HG03520 (cell line): ENCODE data around the gene TENT5A.
"Not testable (repeated sequence)": the region's sequence is repeated elsewhere in the genome, so short reads cannot be mapped to it uniquely, and the experiment has no call there.

Source experiments
- ATAC-seq: cut with Tn5 transposase; IDR thresholded peaks from one replicate; pipeline ENCODE4 v1.9.1; 2021; ENCODE audit warnings: mild to moderate bottlenecking, moderate library complexity; ENCODE audit not compliant: unreplicated experiment

The TENT5A gene

DNA sequence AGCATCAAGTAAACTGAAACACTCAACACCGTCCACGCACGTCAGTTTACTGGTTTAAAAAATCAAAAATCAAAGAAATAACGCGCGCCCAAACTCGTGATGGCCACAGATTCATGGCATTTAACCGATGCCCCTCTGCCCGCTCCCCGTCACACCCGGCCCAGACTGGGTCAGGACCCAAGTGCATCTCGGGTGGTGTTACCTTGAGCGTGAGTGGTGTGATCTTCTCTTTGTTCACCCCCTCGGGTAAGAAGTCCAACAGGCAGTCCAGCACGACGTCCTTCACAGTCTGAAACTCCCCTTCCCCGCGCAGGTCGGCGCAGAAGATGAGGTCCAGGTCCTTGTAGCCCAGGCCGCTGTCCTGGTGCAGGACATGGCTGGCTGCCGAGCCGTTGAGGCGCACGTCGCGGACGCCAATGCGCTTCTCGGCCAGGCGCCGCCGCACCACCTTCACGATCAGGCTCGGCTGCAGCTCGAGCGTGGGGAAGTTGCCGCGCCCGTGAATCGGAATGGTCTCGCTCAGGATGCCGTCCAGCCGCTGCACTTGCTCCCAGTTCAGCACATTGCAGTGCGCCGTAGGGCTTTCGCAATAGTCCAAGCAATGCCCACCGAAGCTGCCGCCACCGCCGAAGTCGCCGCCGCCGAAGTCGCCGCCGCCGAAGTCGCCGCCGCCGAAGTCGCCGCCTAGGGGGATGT, 945 bp downstream of the TENT5A start:
- no peak for ATAC-seq

DNA sequence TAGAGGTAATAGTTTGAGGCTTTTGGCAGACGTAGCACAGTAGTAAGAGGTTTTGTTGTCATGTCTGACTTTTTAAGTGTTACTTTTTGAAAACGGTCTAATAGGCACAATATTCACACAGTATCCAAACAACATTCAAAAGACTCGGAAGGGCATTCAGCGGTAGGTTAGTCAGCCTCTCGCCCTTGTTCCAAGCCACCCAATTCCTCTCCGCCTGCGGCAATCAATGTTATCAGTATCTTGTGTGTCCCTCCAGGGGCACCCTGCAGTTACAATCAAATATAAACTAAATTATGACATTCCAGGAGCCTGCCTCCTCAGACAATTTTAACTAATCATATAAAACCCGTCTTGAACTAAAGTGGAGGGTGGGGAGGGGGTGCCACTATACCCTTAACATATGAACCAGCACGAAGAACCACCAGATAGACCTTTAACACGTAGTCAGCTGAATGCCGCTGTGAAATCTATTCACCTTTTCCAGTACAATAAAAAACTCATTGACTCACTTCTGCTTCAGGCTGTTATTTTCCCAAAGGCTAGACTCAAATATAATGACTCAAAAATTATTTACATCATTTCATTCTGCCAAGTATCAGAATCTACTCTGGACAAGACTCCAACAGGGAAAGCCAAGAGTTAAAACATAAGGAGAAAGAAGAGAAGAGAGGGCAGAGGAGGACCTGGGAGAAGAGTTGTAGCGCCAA, 1.6 kb downstream of the TENT5A start:
- no peak for ATAC-seq

DNA sequence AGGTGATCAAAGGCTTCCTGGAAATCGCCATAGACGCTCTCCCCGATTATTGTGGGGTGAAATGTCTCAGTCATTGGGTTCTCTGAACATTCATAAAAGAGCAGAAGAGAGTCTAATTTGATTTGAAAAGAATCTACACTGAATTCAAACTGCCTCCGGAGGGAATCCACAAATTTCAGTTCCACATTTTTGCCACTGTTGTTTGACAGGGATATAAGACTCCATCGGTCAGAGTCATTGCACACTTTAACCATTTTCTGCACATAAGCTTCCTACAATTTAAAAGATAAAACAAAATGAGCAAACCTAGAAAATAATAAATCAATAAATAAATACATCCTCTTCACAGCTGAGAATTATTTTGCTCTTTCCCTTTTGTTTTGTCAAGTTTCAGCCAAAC, 2.3 kb downstream of the TENT5A start:
- ATAC-seq = no peak

DNA sequence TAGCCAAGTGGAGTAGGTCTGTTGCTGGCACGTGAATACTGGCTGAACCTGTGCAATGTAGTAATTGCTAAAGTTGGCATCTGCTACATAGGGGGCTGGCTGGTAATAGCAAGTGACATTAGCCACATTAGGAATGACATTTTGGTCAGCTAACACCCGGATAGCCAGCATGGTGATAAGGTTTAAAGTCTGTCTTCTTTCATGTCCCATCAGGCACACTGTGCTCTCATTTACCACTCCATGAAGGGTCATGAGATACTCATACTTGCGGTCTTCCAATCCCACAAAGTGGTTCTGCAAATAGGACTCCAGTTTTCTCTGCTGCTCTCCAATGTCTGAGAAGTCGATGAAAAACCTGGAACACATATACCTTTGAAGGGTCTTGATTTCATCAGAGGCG, 2.8 kb downstream of the TENT5A start:
- no peak for ATAC-seq

DNA sequence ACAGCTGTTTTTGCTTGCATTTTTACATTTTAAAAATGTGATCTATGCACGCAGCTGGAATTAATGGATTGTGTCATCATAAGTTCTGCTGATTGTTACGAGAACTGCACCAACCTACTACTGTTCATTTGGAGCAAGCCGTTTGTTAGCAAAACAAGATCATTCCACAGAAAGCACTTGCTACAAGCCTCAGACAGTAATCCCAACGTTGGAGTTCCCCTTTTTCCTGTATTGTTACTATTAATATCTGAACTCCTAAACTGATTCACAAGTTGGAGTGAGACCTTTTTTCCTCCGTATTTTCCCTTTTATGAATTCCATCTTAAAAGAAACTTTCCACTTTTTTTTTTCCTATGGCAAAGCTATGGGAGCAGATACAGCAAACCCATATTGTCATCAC, 3.5 kb downstream of the TENT5A start:
- no peak for ATAC-seq

DNA sequence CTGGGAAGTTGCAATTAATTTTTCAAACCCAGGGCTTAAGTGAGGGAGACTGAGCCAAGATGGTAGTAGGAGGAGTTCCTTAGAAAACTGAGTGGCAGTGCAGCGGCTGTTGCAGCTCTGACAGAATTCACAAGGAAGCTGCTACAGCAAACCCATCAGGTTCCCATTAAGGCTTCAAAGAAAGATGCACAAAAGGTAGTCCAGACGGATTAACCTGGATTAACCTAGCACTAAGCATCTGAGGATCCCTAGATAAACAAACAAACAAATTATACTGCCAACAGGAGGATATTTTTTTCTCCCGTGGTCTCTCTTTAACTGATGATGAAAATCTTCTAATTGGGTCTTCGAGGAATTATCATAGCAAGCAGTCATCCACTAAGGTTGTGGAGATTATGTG, 5.2 kb downstream of the TENT5A start:
- ATAC-seq = no peak

DNA sequence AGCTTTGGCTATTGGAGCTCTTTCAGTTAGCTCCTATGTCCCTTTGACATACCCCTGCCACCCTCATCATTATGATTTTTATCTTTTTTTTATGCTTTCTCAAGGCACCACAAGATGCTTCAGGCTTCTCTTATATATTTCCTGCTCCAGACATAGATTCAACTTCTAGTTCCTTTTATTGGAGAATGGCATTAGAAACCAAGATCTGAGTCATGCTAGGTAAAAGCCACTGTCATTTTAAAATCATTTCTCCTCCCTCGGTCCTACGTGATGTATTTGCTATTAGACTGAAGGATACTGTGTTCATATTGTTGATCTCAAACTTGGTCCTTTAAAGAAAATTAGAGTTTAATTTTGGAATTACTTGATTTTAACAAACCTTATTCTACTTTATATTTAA, 8.3 kb downstream of the TENT5A start:
- ATAC-seq = no peak

DNA sequence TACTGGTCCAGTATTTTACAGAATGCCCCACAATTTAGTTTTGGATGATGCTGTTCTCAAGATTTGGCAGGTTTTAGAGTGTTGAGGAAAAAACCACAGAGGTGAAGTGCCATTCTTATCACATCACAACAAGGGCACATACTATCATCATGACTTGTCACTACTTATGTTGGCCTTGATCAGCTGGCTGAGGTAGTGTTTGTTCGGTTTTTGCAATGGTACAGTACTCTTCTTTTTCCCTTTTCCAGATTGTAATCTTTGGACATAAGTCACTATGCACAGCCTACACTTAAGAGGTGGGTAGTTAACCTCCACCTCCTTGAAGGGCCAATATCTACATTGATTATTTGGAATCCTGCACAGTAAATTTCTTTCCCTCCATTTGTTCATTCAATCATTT, 8.8 kb downstream of the TENT5A start:
- ATAC-seq = no peak

DNA sequence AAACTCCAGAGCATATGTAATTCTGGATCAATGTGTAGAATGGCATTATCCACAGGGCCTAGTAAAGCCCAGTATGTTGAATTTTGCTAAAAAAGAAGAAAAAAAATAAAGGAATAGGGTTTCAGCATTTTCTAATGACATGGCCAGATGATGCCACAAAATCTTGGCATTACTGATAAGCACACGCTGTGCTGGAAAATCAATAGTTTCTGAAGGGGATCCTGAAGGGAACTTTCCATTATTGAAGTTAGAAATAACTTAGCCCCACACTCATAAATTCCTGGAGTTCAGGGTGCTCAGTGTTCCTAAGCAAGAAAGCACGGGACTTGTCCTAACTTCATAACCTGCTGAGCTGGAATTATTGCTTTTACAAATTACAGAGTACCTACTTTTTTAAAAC, 10.8 kb downstream of the TENT5A start:
- no peak for ATAC-seq

DNA sequence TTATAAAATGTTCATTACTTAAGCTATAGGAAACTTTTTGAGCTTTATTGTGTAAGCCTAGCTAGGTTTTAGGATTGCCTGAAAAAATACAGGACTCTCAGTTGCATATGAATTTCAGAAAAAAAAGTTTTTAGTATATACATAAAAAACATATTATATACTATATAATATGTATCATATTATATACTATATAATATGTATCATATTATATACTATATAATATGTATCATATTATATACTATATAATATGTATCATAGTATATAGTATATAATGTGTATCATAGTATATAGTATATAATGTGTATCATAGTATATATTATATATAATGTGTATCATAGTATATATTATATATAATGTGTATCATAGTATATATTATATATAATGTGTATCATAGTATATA, 11.9 kb downstream of the TENT5A start:
- ATAC-seq = not testable (repeated sequence)

DNA sequence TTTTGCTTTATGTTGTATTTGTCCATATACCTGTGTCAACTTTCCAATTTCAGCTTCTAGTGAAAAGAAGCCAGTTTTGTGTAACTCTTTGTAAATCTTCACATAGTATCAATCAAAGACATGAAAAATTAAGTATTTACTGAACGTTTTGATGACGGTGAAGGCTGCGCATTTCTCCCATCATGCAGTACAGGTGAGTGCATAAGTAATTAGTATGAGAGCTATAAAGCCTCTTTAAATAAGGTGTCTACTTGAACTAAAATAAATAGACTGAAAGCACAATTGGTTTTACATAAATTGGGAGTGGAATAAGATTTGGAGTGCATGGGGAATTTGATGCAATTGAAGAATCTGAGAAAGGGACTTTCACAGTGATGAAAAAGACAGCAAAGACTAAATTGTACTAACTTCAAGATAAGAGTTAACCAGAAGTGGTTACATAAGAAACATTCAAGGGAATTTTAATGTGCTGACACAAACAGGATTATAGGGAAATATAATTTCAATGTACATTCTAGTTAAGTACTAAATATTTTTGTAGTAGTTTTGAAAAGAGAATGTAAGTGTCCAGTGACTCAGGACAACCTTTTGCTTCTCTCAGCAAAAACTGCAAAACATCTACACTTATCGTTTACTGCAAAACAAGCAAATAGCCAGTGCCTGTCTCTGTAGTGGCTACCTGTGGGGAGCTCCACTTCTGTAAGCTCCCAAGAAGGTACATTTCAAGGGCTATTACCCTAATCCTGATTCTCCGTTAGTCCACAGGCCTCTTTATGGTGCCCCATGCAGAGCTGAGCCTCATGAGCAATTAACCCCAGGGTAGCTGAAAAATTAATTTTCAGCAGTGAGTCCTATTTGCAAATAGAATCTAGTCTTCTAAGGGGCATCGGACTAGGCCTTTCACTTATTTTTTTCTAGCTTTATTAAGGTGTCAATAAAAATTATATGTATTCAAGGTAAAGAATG, 13.0 kb downstream of the TENT5A start:
- ATAC-seq = no peak

DNA sequence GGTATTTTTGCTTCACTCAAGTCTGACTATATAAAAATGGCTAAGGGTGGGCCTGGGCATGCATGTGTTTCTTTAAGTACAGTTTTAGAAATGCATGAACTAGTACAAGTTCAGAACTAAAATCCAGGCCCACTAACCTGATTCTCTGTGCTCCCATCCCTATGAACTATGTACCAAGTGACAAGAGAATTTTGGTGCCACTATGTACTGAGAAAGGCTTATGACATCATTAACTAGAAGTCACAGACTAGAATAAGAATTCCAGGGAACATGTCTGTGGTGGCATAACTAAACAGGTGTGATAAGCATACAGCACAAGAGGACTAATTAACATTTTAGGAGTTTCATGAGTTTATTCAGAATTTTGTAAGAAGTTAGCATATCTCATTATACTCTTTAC, 16.1 kb downstream of the TENT5A start:
- no peak for ATAC-seq

DNA sequence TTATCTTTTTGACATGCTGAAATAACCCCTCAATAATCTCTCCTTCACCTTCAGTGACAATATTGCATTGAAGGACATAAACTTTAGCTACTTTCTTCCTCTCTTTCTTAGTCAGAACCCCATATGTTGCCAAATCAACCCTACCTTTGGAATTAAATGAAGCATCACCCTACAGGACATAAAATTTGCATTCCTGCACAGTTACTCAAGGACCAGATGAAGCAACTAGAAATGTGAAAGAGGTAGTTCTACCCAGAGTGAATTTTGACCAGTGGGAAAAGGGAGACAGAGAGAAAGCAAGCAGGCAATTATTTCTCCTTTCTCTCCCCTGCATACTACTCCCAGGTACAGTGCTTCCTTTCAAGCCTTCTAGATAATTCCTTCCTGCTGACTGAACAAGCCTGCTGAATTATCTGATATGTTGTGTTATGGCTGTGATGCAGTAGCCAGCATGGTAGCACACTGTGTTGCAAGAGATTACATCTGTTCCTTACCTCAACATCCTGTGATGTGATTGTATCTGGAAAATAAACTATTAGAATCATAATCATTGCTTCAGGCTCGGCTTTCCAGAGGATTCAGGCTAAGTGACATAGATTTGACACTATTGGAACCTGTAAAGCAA, 16.6 kb downstream of the TENT5A start:
- no peak for ATAC-seq

DNA sequence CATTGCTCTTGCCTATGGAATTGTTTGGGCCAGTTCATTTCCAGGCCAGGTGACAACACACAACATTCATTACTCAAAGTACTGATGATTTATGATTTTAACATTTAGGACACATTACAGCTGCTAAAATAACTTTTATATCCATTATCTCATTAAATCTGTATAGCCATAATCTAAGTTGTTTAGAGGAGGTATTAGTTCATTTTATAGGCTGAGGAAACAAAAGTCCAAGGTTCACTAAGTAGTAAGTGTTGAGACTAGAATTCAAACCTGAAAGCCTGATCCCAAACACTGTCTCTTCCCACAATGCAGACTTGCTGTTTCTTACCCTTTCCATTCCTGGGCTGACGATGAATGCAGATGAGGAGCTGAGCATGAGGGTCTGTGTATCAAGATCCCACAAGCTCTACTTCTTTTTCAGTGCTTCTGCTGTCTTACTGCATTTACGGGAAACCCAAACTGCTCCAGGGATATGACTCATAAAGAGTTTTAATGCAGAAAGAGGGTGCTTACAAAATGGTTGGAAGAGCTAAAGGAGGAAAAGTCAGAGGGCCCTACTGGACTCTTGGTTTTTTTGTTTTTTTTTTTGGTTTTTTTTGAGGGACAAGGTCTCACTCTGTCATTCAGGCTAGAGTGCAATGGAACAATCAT, 17.9 kb downstream of the TENT5A start:
- ATAC-seq = no peak

DNA sequence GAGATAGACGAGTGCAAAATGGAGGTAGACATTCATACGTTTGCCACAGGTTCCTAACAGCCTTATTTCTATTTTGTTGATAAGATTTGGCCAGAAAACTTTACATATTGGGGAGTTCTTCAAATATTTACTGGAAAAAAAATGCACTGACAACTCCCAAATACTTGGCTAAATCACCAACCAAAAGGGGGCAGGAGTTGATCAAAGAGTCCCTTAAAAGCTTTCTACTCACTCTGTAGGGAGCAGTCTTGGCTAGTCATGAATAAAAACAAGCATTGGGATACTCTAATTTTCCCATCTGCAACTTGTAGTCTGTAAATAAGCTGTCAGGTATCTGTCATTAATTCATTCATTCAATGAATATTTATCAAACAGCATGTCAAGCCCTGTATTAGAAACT, 18.4 kb downstream of the TENT5A start:
- ATAC-seq = no peak

DNA sequence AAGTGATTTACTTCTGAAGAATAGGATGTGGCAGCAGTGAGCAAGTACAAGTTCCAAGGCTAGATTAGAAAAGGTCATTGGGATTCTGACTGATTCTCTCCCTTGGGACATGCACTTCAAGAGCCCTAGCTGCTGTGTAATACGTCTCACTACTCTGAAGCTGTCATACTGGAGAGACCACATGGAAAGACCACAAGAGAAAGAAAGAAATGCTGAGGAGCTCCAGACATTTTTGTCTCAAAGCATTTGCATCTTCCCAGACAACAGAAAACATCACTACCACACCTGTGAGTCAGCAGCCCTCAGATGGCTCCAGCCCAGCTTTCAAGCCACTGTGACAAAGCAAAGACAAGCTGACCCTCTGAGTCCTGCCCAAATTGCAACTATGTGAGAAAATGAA, 20.7 kb downstream of the TENT5A start:
- no peak for ATAC-seq

DNA sequence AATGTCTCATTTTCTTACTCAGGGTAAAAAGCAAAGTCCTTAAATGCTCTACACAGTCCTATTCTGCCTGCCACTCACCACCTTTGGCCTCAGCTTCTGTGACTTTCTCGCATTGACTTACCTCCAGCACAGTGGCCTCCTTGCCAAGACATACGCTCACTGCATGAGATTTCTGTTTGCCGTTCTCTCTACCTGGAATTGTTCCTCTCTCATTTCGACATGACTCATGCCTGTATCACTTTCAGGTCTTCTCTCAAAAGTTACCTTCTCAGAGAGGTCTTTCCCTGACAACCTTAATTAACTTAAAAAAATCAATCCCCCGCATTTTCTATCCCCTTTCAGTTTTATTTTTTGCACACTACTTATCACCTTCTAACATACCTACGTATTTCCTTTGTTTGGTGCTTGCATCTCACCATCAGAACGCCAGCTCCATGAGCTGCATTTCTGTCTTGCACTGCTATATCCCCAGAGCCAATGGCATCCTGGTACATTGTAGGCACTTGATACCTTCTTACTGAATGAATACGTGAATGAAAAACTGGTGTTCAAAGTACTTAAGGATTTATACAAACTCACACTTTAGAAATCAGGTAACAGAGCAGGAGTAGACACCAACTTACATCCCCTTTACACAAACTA, 24.5 kb downstream of the TENT5A start:
- ATAC-seq = no peak

DNA sequence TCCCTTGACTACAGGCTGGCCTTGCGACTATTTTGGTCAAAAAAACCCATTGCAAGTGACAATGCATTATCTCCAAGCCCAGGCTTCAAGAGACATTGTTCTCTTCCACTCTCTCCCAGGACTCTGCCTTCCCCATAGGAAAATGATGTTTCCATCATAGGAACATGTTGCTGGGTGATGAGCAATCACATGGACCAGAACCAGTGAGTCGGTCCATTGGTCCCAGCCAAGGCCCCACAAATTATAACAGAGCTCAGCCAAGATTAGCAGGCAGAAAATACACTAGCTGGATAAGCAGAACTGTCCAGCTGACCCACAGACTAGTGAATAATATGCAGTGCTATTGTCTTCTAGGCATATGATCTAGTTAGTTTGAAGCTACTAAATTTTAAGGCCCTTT, 27.4 kb downstream of the TENT5A start:
- ATAC-seq = no peak

DNA sequence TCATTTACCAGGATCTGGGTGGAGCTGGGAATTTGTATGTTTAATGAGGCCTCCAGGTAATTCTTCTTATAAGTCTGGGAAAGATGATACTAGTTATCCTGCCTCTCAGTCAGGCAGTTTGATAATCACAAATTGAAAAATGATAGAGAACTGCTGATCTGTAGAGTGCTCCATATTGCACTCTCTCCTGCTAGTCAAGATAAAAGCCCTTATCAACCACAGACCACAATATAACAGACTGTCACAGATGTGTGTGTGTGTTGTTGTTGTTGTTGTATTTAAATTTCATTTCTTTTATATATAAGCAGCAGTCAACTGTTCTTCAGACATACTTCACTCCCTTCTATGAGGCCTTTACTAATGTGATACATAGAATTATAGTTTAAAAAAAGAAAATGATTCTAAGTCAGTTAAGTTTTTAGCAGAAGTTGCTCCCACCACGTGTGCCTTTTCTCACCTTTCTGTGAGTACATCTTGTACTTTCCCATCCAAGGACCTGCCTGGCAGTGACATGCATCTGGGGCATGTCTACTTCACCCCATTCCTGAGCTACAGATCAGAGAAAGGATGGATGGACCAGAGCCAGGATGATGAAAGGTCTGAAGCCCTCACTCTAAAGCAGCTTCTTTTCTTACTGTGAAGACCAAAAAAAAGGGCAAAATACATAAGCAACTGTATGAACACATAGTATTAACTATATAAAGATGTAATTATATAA, 29.8 kb downstream of the TENT5A start:
- no peak for ATAC-seq

DNA sequence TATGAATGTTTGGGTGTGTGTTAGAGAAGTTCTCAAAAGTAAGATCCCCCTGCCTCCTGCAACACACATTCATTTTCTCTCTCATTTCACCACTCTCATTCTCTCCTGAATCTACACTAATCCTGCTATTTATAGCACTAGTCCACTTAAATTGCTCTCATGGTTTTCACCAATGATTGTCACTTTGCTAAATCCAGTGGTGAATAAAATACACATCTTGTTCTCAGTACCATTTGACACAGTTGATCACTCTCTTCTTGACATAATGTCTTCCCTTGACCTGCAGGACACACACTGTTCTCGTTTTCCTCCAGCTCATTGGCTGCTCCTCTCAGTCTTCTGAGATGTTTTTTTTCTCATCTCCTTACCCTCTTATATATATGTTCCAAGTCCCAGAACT, 32.1 kb downstream of the TENT5A start:
- ATAC-seq = no peak
